Activated CD8-positive, alpha-beta T cell treated with anti-CD3 and anti-CD28 coated beads for 36 hours (primary cell): ENCODE measurements around the gene POLR2C. TPM values are rescaled to one million over a fixed set of nuclear protein-coding genes. Genes with fewer than 3 reads are reported as not detected.

Source experiments
- ATAC-seq: fragments of 200-7000 bp; cut with Tn5 transposase; one replicate; pipeline ENCODE4 v1.10.0; 2021; ENCODE audit warnings: mild to moderate bottlenecking, moderate library complexity
- CTCF ChIA-PET: fragments of 350-600 bp; sonication (Branson Sonifier 250); formaldehyde crosslinking; loops from one replicate; lab custom pipeline; 2021; ENCODE audit warnings: antibody characterized with exemption; lab: Charles Lee
- POLR2A ChIA-PET: fragments of 350-600 bp; sonication (Branson Sonifier 250); formaldehyde crosslinking; loops from one replicate; lab custom pipeline; 2021; ENCODE audit warnings: antibody characterized with exemption; lab: Charles Lee
- DNase-seq: peaks from one replicate; pipeline ENCODE4 v3.0.0-alpha.2; 2020
- H3K27ac Mint-ChIP-seq: one replicate; pipeline ENCODE4 v1.8.0; 2021; ENCODE audit warnings: mild to moderate bottlenecking, mixed read lengths
- H3K27me3 Mint-ChIP-seq: one replicate; pipeline ENCODE4 v1.8.0; 2021; ENCODE audit warnings: mixed read lengths
- H3K36me3 Mint-ChIP-seq: one replicate; pipeline ENCODE4 v1.8.0; 2021; ENCODE audit warnings: low read depth, mixed read lengths
- H3K4me1 Mint-ChIP-seq: one replicate; pipeline ENCODE4 v1.8.0; 2021; ENCODE audit warnings: low read depth, mixed read lengths
- H3K4me3 Mint-ChIP-seq: one replicate; pipeline ENCODE4 v1.8.0; 2021; ENCODE audit warnings: mild to moderate bottlenecking, moderate library complexity, mixed read lengths
- H3K9me3 Mint-ChIP-seq: one replicate; pipeline ENCODE4 v1.8.0; 2021; ENCODE audit warnings: mixed read lengths
- CTCF ChIP-seq: fragments of 200-600 bp; IDR thresholded peaks from one replicate; pipeline ENCODE4 v1.8.0; 2022; ENCODE audit warnings: antibody characterized with exemption, mild to moderate bottlenecking
- intact Hi-C: fragments of 100-400 bp; cut with micrococcal nuclease; formaldehyde crosslinking; loops from one replicate; pipeline ENCODE4 v1.10.0; 2022
- total RNA-seq, 2 experiments: library from RNA; stranded (reverse); gene quantifications; one replicate each; pipeline ENCODE4 v1.2.3, GENCODE V29; 2021

POLR2C gene
- total RNA-seq, 2 experiments from 2014 or later, result 62.4 to 63.0 TPM

DNA sequence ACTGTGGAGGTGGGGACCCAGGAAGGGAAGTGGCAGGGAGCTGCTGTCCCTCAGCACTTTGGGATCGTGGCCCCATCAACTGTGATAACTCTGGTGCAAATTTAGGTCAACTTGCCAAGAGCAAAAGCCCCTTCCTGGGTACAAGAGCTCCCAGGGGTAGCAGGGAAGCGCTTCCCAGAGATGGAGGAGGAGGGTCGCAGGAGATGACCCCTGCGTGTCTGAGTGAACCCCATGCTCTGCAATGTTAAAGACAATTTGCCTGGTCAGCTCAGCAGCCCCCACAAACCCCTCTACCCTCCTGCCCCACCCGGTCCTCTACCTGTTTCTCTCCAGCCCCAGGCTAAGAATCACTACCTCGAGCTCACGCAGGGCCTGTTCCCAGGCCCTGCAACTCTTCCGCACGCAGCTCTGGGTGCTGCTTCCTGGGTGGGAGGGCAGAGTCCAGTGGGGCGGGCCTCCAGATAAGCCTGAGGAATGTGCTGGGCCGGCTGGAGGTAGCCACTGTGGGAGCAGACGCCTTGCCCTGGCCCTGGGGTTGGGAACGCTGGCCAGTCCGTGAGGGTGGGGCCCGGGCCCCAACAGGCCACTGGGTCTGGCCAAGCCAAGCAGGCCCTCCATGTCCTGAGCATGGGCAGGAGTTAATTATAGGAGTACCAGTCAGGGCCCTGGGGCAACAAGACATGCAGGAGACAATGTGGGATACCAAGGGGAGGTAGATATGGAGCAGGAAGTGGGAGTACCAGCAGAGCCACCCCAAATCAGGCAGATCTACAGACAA, 17.7 kb downstream of the POLR2C start:
- DNase-seq, result no peak
- intact Hi-C loops, result no loop called here
- no peaks in the 10 kb centered on the region for H3K9me3 Mint-ChIP-seq
- H3K27ac Mint-ChIP-seq, result no peak overlapping the region
- ATAC-seq, result no peak
- CTCF ChIA-PET, result interaction anchor here (0.7 to 8.2 kb wide), 3 partner anchors 39 to 61 kb away, joined by 3 to 71 read pairs (median 3); no protein-coding TSS in a partner anchor
- TF ChIP-seq CTCF, result no peak
- no peaks in the 10 kb centered on the region for H3K36me3 Mint-ChIP-seq
- H3K4me3 Mint-ChIP-seq, result no peak overlapping the region
- no peaks in the 10 kb centered on the region for H3K27me3 Mint-ChIP-seq
- POLR2A ChIA-PET, result interaction anchor here (1.0 to 7.5 kb wide), 4 partner anchors 8 to 45 kb away, joined by 3 to 47 read pairs (median 4); partner anchors contain the start of gene POLR2C
- peaks cover 17% of the 10 kb centered on the region for H3K4me1 Mint-ChIP-seq

- H3K27me3 Mint-ChIP-seq, result no peaks in the 10 kb centered on the region
- H3K4me1 Mint-ChIP-seq, result peaks cover 18% of the 10 kb centered on the region
- H3K36me3 Mint-ChIP-seq, result no peaks in the 10 kb centered on the region
- intact Hi-C loops, result no loop called here
- H3K27ac Mint-ChIP-seq, result no peak overlapping the region
- POLR2A ChIA-PET, result interaction anchor here (1.0 to 7.5 kb wide), 4 partner anchors 9 to 44 kb away, joined by 3 to 47 read pairs (median 4); partner anchors contain the start of gene POLR2C
- no peak for ATAC-seq
- CTCF ChIA-PET, result interaction anchor here (1.0 to 8.2 kb wide), 5 partner anchors 19 to 62 kb away, joined by 3 to 71 read pairs (median 6); partner anchors contain the start of genes ADGRG5 and POLR2C
- no peak for TF ChIP-seq CTCF
- DNase-seq, result no peak
- H3K4me3 Mint-ChIP-seq, result no peak overlapping the region
- no peaks in the 10 kb centered on the region for H3K9me3 Mint-ChIP-seq
Measured at GRCh38 chr16:57480754-57481230, 18.3 kb downstream of the POLR2C start.

DNA sequence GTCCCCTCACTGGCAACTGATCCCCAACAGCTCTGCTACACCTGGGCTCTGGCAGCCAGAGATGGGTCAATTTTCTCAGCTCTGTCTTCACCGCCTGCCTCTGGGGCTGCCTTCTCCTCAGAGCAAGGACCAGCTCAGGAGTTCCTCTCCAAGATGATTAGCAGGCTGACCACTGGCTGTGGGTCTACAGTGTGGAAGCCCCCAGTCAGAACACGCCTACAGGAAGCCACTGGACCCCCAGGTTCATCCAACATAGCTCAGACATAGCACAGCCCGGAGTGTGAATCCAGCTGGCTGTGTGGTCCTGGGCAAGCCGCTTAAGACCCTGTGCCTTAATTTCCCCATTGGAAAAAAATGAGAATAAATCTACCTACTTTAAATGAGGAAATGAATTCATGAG, 18.9 kb downstream of the POLR2C start:
- TF ChIP-seq CTCF, result no peak
- ChIA-PET POLR2A (interaction anchor here (1.0 to 7.5 kb wide), 4 partner anchors 10 to 44 kb away, joined by 3 to 47 read pairs (median 4); partner anchors contain the start of genes CIAPIN1, COQ9 and POLR2C), CTCF (interaction anchor here (1.0 to 2.9 kb wide), 4 partner anchors 19 to 62 kb away, joined by 3 to 10 read pairs (median 5); partner anchors contain the start of genes ADGRG5 and POLR2C)
- intact Hi-C loops, result no loop called here
- H3K4me1 Mint-ChIP-seq, result peaks cover 15% of the 10 kb centered on the region
- no peaks in the 10 kb centered on the region for H3K36me3 Mint-ChIP-seq
- no peak for ATAC-seq
- DNase-seq, result no peak
- H3K4me3 Mint-ChIP-seq, result no peak overlapping the region
- no peak overlapping the region for H3K27ac Mint-ChIP-seq
- H3K9me3 Mint-ChIP-seq, result no peaks in the 10 kb centered on the region
- H3K27me3 Mint-ChIP-seq, result no peaks in the 10 kb centered on the region

- TF ChIP-seq CTCF, result no peak
- POLR2A ChIA-PET, result interaction anchor here (1.4 to 7.5 kb wide), 3 partner anchors 10 to 36 kb away, joined by 6 to 47 read pairs (median 22); partner anchors contain the start of genes CIAPIN1, COQ9 and POLR2C
- Mint-ChIP-seq H3K27ac (no peak overlapping the region), H3K4me3 (no peak overlapping the region), H3K27me3 (no peaks in the 10 kb centered on the region), H3K4me1 (peaks cover 22% of the 10 kb centered on the region), H3K9me3 (no peaks in the 10 kb centered on the region), H3K36me3 (no peaks in the 10 kb centered on the region)
- intact Hi-C loops, result no loop called here
- ATAC-seq (no peak), DNase-seq (no peak)
- CTCF ChIA-PET, result interaction anchor here (2.9 to 8.6 kb wide), 3 partner anchors 9 to 36 kb away, joined by 10 to 60 read pairs (median 20); partner anchors contain the start of gene POLR2C
Measured at GRCh38 chr16:57482845-57483545, 20.5 kb downstream of the POLR2C start.
